ENCODE results near the gene LNX2. TPM values are rescaled to one million over a fixed set of nuclear protein-coding genes. Genes with fewer than 3 reads are reported as not detected.

The LNX2 gene
- total RNA-seq, 2 experiments from 2014 or later, result 4.5 to 4.6 TPM

- Mint-ChIP-seq H3K4me3 (no peak overlapping the region), H3K27ac (no peak overlapping the region), H3K4me1 (ENCODE audit: low read depth) (no peaks in the 10 kb centered on the region), H3K36me3 (ENCODE audit: low read depth) (no peaks in the 10 kb centered on the region), H3K27me3 (no peaks in the 10 kb centered on the region), H3K9me3 (no peaks in the 10 kb centered on the region)
- POLR2A ChIA-PET, result no interaction called here
- TF ChIP-seq CTCF (IDR thresholded peaks at IDR 0.05), result no peak
- CTCF ChIA-PET, result no interaction called here
- DNase-seq (no peak), ATAC-seq (no peak)
- intact Hi-C loops (cut with micrococcal nuclease), result no loop called here
These were observed 116.0 kb downstream of the LNX2 start for GRCh38 chr13:27504128-27504867.

DNA sequence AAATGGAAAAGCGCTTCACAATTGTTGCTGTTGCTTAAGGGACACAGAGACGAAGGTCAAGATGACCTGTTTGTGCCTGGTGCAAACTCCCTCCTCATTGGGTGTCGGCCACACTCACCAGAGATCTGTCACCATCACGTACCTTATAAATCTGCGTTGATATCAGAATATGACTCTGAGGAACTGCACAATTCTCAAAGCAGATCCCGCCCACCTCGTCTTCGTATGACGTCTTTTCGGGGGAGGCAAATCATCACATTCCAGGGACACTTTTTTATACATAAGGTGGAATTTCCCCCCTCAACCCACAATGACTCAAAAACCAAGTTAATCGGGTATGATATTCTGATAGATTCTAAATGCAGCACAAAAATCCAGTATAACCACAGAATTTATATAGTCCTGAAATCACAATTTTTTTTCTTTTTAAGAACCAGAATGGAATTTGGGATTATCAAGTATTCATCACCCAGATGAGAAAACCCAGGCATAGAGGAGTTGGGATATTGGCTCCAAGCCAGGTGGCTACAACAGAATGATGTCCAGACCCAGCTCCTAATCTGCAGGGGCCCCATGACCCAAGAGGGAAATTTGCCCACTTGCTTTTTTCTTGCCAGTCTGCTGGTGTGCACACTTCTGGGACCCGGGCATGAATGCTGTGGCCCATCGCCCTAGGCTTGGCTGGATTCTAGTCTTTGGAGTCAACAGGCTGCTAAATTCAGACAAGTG is 119.4 kb downstream of the LNX2 start:
- Mint-ChIP-seq H3K4me1 (ENCODE audit: low read depth) (no peaks in the 10 kb centered on the region), H3K27ac (no peak overlapping the region), H3K27me3 (no peaks in the 10 kb centered on the region), H3K4me3 (no peak overlapping the region), H3K36me3 (ENCODE audit: low read depth) (no peaks in the 10 kb centered on the region), H3K9me3 (no peaks in the 10 kb centered on the region)
- ATAC-seq, result no peak
- TF ChIP-seq CTCF (IDR thresholded peaks at IDR 0.05), result no peak
- intact Hi-C loops (cut with micrococcal nuclease), result no loop called here
- no peak for DNase-seq
- ChIA-PET POLR2A (no interaction called here), CTCF (no interaction called here)

- H3K27ac Mint-ChIP-seq, result no peak overlapping the region
- no peak for ATAC-seq
These were observed 122.6 kb downstream of the LNX2 start for GRCh38 chr13:27497563-27498230.

DNA sequence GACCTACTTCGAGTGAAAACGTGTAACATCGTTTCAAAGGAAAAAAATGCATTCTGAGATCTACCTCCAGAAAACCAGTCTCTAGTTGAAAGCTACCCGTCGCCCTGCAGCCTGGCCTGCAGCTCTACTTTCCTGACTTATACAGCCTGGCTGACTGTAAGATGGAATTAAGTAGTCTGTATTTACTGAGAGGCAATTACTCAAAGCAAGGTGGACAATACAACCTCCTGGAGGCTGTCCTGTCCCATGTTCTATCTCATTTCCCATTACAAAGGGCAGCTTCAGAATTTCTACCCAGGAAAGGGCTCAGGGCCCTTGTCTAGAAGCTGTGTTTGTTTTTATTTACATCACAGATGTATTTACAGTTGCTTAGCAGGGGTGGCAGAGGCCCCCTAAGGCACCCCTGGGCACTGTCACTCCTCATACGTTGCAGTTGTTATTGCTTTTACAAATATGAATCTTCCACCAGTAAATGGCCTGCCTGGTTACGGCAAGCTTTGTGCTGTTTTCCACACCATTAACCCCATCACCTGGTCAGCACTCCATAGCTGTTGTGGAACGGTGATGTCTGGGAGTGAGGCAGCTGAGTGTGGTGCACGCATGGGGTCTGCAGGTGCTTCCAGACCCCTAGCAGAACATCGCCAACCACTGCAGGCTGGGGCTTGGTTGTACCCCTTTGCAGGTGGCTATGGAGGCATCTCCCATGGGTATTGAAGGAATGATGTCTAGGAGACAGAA is 123.6 kb downstream of the LNX2 start:
- Mint-ChIP-seq H3K4me1 (ENCODE audit: low read depth) (no peaks in the 10 kb centered on the region), H3K9me3 (no peaks in the 10 kb centered on the region), H3K4me3 (no peak overlapping the region), H3K36me3 (ENCODE audit: low read depth) (no peaks in the 10 kb centered on the region), H3K27me3 (no peaks in the 10 kb centered on the region), H3K27ac (no peak overlapping the region)
- DNase-seq (no peak), ATAC-seq (no peak)
- intact Hi-C loops (cut with micrococcal nuclease), result no loop called here
- CTCF ChIA-PET, result interaction anchor here (1.3 kb wide), 1 partner anchor 14 kb away, joined by 3 read pairs; no protein-coding TSS in a partner anchor
- no peak for TF ChIP-seq CTCF (IDR thresholded peaks at IDR 0.05)
- POLR2A ChIA-PET, result no interaction called here

More at GRCh38 chr13:27497563-27498230, 122.6 kb downstream of the LNX2 start:
- Mint-ChIP-seq H3K36me3 (ENCODE audit: low read depth) (no peaks in the 10 kb centered on the region), H3K4me3 (no peak overlapping the region), H3K9me3 (no peaks in the 10 kb centered on the region), H3K4me1 (ENCODE audit: low read depth) (no peaks in the 10 kb centered on the region), H3K27me3 (no peaks in the 10 kb centered on the region)
- intact Hi-C loops (cut with micrococcal nuclease), result no loop called here
- TF ChIP-seq CTCF (IDR thresholded peaks at IDR 0.05), result no peak
- ChIA-PET CTCF (no interaction called here), POLR2A (no interaction called here)
- no peak for DNase-seq
